ENCODE results near the gene GLI1. TPM values are rescaled to one million over a fixed set of nuclear protein-coding genes. Genes with fewer than 3 reads are reported as not detected.

GLI1 gene
- total RNA-seq, 1 experiment from 2014 or later, result 6.4 TPM

- H3K9me3 ChIP-seq (ENCODE audit: control insufficient read depth in 1 of 2, insufficient read depth in 1 of 2, low read depth in 1 of 2, low read length in 2 of 2), result no peaks in the 10 kb centered on the region
- peaks cover 0 to 16% of the 10 kb centered on the region in 2 experiments; a peak in 2 of 4 replicates for H3K4me1 ChIP-seq (ENCODE audit: control insufficient read depth in 1 of 2, insufficient read depth in 2 of 2, low read length in 2 of 2)
- no peak overlapping the region for H3K4me3 ChIP-seq (replicated peaks in 1 of 2; ENCODE audit: low read depth in 1 of 2, low read length in 2 of 2)
- no peak overlapping the region for H2AFZ ChIP-seq (ENCODE audit: low read depth, low read length, poor library complexity, severe bottlenecking)
- ChIA-PET RAD21 (ENCODE audit: low non-redundant PET in 1 of 2, low total read pairs in 2 of 2, uncharacterized antibody in 2 of 2, unreplicated experiment in 2 of 2) (no interaction called here), CTCF (no interaction called here), POLR2A (no interaction called here)
- H4K20me1 ChIP-seq (ENCODE audit: insufficient read depth), result no peaks in the 10 kb centered on the region
- BruUV-seq (replicated peaks), result no TSS peak
- no peak overlapping the region for H3K27ac ChIP-seq (ENCODE audit: low read depth, low read length)
- no peaks in the 10 kb centered on the region for H3K9me2 ChIP-seq (ENCODE audit: insufficient read depth)
- H3K4me2 ChIP-seq (ENCODE audit: low read length), result no peak overlapping the region
- no peaks in the 10 kb centered on the region for H3K79me2 ChIP-seq (ENCODE audit: insufficient read depth, low read length)
- intact Hi-C loops (cut with micrococcal nuclease), result no loop called here
- no peak for TF ChIP-seq EZH2phosphoT487 (IDR thresholded peaks at IDR 0.05; ENCODE audit: borderline replicate concordance)
- no peak for TF ChIP-seq TCF7L2 (IDR thresholded peaks at IDR 0.05; ENCODE audit: borderline replicate concordance, extremely low read depth, insufficient read depth, insufficient read length)
- TF ChIP-seq ZFX (IDR thresholded peaks at IDR 0.05), result no peak
- no peak for TF ChIP-seq ZNF274 (IDR thresholded peaks at IDR 0.05; ENCODE audit: low read depth, low read length)
- TF ChIP-seq MAX (IDR thresholded peaks at IDR 0.05), result no peak
- peaks cover 11% of the 10 kb centered on the region for H3K27me3 ChIP-seq (ENCODE audit: insufficient read depth, low read length)
- no peaks in the 10 kb centered on the region for H3K36me3 ChIP-seq (ENCODE audit: control insufficient read depth in 1 of 2, insufficient read depth in 2 of 2, low read length in 2 of 2)
- no peak for DNase-seq (ENCODE audit: low read depth, low spot score)
- H3K9ac ChIP-seq (ENCODE audit: low read length), result no peak overlapping the region
- no peak for ATAC-seq
Observed at GRCh38 chr12:57481671-57482070, 22.1 kb downstream of the GLI1 start.

GRCh38 chr12:57483466-57483865 is 23.9 kb downstream of the GLI1 start:
- peaks cover 6% of the 10 kb centered on the region for H3K79me2 ChIP-seq (ENCODE audit: insufficient read depth, low read length)
- H3K36me3 ChIP-seq (ENCODE audit: control insufficient read depth in 1 of 2, insufficient read depth in 2 of 2, low read length in 2 of 2), result no peaks in the 10 kb centered on the region
- DNase-seq (ENCODE audit: low read depth, low spot score) (no peak), ATAC-seq (no peak)
- H3K4me1 ChIP-seq (ENCODE audit: control insufficient read depth in 1 of 2, insufficient read depth in 2 of 2, low read length in 2 of 2), result peaks cover 0 to 7% of the 10 kb centered on the region in 2 experiments; a peak in 3 of 4 replicates
- H3K4me3 ChIP-seq (replicated peaks in 1 of 2; ENCODE audit: low read depth in 1 of 2, low read length in 2 of 2), result no peak overlapping the region
- ChIA-PET RAD21 (ENCODE audit: low non-redundant PET in 1 of 2, low total read pairs in 2 of 2, uncharacterized antibody in 2 of 2, unreplicated experiment in 2 of 2) (no interaction called here), CTCF (no interaction called here), POLR2A (no interaction called here)
- H3K9ac ChIP-seq (ENCODE audit: low read length), result no peak overlapping the region
- no peak overlapping the region for H3K4me2 ChIP-seq (ENCODE audit: low read length)
- H2AFZ ChIP-seq (ENCODE audit: low read depth, low read length, poor library complexity, severe bottlenecking), result no peak overlapping the region
- H3K27me3 ChIP-seq (ENCODE audit: insufficient read depth, low read length), result peaks cover 11% of the 10 kb centered on the region
- BruUV-seq (replicated peaks), result no TSS peak
- H4K20me1 ChIP-seq (ENCODE audit: insufficient read depth), result no peaks in the 10 kb centered on the region
- no peaks in the 10 kb centered on the region for H3K9me3 ChIP-seq (ENCODE audit: control insufficient read depth in 1 of 2, insufficient read depth in 1 of 2, low read depth in 1 of 2, low read length in 2 of 2)
- H3K27ac ChIP-seq (ENCODE audit: low read depth, low read length), result no peak overlapping the region
- no peaks in the 10 kb centered on the region for H3K9me2 ChIP-seq (ENCODE audit: insufficient read depth)
- no peak for TF ChIP-seq ELF1 (IDR thresholded peaks at IDR 0.05; ENCODE audit: borderline replicate concordance, low read depth)
- no peak for TF ChIP-seq TCF7L2 (IDR thresholded peaks at IDR 0.05; ENCODE audit: borderline replicate concordance, extremely low read depth, insufficient read depth, insufficient read length)
- TF ChIP-seq ZFX (IDR thresholded peaks at IDR 0.05), result no peak
- no peak for TF ChIP-seq CTCF (IDR thresholded peaks at IDR 0.05 in 2 of 3, conservative IDR thresholded peaks at IDR 0.05 in 1 of 3; ENCODE audit: borderline replicate concordance in 1 of 3, insufficient read depth in 1 of 3, low read depth in 2 of 3, low read length in 2 of 3)
- TF ChIP-seq SIN3A (IDR thresholded peaks at IDR 0.05; ENCODE audit: low read depth), result no peak
- no peak for TF ChIP-seq CBX3 (IDR thresholded peaks at IDR 0.05; ENCODE audit: low read depth)
- no peak for TF ChIP-seq JUND (IDR thresholded peaks at IDR 0.05)
- no peak for TF ChIP-seq CEBPB (IDR thresholded peaks at IDR 0.05; ENCODE audit: low read depth)
- intact Hi-C loops (cut with micrococcal nuclease), result no loop called here

Measured in HCT116 (cell line).